Kidney epithelial cell (primary cell): ENCODE measurements around the gene MPHOSPH9. TPM values are rescaled to one million over a fixed set of nuclear protein-coding genes. Genes with fewer than 3 reads are reported as not detected.

ENCODE experiments used
- DNase-seq: peaks from one replicate; pipeline ENCODE4 v3.0.0-alpha.2; 2010; ENCODE audit warnings: low read depth
- H3K27me3 ChIP-seq: 2 replicates; pipeline ENCODE4 v1.6.0; 2011; ENCODE audit warnings: low read length; ENCODE audit not compliant: control insufficient read depth, insufficient read depth
- H3K36me3 ChIP-seq: 2 replicates; pipeline ENCODE4 v1.5.1; 2011; ENCODE audit warnings: low read length; ENCODE audit not compliant: control insufficient read depth, insufficient read depth
- H3K4me3 ChIP-seq: 2 replicates; pipeline ENCODE4 v1.5.1; 2011; ENCODE audit warnings: low read depth, mild to moderate bottlenecking, control low read depth, low read length
- CTCF ChIP-seq: IDR thresholded peaks from 2 replicates; pipeline ENCODE4 v1.5.1; 2011; ENCODE audit warnings: mild to moderate bottlenecking, moderate library complexity, low read length, control low read depth, inconsistent platforms; ENCODE audit not compliant: insufficient read depth, poor library complexity, severe bottlenecking
- total RNA-seq: library from RNA; depleted of rRNA; stranded (reverse); fragments of >200 nt; gene quantifications from 2 replicates; pipeline ENCODE4 v1.2.3, GENCODE V29; 2015

Gene MPHOSPH9
- total RNA-seq, 1 donor from 2014 or later, result 42.1 TPM

GRCh38 chr12:123267991-123268843 is 35.3 kb upstream of the MPHOSPH9 start:
- no peak for DNase-seq
- Histone ChIP-seq H3K4me3 (no peak overlapping the region), H3K36me3 (peaks cover 3% of the 10 kb centered on the region), H3K27me3 (no peaks in the 10 kb centered on the region)
- no peak for TF ChIP-seq CTCF

GRCh38 chr12:123267335-123267920 is 34.5 kb upstream of the MPHOSPH9 start:
- H3K4me3 ChIP-seq, result no peak overlapping the region
- no peaks in the 10 kb centered on the region for H3K27me3 ChIP-seq
- no peak for TF ChIP-seq CTCF
- peaks cover 3% of the 10 kb centered on the region for H3K36me3 ChIP-seq
- DNase-seq, result no peak

GRCh38 chr12:123266679-123267277 is 33.8 kb upstream of the MPHOSPH9 start:
- H3K4me3 ChIP-seq, result no peak overlapping the region
- peaks cover 3% of the 10 kb centered on the region for H3K36me3 ChIP-seq
- TF ChIP-seq CTCF, result no peak
- H3K27me3 ChIP-seq, result no peaks in the 10 kb centered on the region
- no peak for DNase-seq

GRCh38 chr12:123265851-123266678 is 33.1 kb upstream of the MPHOSPH9 start:
- Histone ChIP-seq H3K4me3 (no peak overlapping the region), H3K27me3 (no peaks in the 10 kb centered on the region), H3K36me3 (peaks cover 3% of the 10 kb centered on the region)
- TF ChIP-seq CTCF, result no peak
- DNase-seq, result no peak

- Histone ChIP-seq H3K4me3 (no peak overlapping the region), H3K36me3 (peaks cover 3% of the 10 kb centered on the region), H3K27me3 (no peaks in the 10 kb centered on the region)
- DNase-seq, result no peak
- peak; percentile 6 for TF ChIP-seq CTCF
Measured at GRCh38 chr12:123264642-123265041, 31.7 kb upstream of the MPHOSPH9 start.
